GM19467 (cell line): ENCODE measurements around the gene MIEF2.
"Not testable (repeated sequence)": the region's sequence is repeated elsewhere in the genome, so short reads cannot be mapped to it uniquely, and the experiment has no call there.

Experiments
- ATAC-seq: cut with Tn5 transposase; IDR thresholded peaks from one replicate; pipeline ENCODE4 v1.9.1; 2021; ENCODE audit warnings: mild to moderate bottlenecking, moderate library complexity; ENCODE audit not compliant: unreplicated experiment

MIEF2 gene, protein sequence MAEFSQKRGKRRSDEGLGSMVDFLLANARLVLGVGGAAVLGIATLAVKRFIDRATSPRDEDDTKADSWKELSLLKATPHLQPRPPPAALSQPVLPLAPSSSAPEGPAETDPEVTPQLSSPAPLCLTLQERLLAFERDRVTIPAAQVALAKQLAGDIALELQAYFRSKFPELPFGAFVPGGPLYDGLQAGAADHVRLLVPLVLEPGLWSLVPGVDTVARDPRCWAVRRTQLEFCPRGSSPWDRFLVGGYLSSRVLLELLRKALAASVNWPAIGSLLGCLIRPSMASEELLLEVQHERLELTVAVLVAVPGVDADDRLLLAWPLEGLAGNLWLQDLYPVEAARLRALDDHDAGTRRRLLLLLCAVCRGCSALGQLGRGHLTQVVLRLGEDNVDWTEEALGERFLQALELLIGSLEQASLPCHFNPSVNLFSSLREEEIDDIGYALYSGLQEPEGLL

DNA sequence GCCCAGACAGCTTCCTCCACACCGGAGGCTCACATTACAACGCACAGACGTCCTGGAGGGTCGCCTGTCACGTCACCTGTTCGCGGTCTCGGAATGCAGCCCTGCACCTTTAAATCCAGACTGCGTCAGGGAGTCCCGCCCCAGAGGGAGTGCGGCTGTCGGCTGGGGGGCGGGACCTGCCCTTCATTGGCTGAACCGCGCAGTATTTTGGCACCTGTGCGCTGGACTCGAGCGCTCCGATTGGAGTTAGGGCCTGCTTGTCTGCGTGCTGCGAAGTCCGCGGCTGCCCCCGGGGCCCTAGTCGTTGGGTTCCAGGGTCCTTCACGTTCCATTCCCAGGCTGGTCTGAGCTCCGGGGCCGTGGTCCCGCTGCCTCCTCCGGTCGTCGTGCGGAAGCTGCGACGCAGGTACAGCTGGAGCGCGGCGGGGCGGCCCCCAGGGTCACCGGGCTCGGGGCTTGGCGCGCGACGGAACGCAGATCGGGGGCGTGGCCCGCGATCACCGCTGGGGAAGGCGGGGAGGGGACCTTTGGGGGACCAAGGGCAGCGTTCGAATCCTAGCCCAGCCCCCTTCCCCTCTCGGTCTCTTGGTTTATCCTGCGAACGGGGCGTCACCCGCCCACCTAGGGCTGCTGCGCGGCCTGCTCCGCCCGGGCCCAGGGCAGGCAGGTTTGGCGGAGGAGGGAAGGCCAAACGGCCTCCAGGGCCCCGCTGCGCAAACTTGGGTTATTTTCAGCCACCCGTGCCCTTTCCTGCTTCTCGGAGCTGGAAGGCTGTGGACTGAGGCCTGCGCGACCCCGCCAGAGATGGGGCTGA lies at the start of gene MIEF2:
TSS of gene MIEF2 (plus strand) at position 331 of the 814 bp plus-strand sequence. CDS start 2,059 bp downstream, outside the sequence.
- ATAC-seq = peak; percentile 70

DNA sequence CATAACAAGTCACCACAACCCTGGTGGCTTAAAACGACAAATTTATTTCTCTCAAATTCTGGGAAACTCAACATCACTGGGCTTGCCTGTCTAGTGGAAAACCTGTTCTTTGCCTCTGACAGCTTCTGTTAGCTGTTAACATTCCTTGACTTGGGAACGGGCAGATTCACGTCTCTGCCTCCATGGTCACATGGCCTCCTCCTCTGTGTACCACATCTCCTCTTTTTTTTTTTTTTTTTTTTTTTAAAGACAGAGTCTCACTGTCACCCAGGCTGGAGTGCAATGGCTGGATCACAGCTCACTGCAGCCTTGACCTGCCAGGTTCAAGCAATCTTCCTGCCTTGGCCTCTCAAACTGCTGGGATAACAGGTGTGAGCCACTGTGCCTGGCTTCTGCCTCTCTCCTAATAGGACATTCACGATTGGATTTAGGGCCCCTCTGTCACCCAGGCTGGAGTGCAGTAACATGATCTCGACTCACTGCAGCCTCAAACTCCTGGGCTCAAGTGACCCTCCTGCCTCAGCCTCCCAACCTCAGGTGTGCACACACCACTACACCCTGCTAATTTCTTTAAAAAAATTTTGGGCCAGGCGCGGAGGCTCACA lies 46.7 kb upstream of the MIEF2 start:
- ATAC-seq = no peak

- ATAC-seq = not testable (repeated sequence)
These were observed 43.6 kb upstream of the MIEF2 start for GRCh38 chr17:18216906-18217305.

DNA sequence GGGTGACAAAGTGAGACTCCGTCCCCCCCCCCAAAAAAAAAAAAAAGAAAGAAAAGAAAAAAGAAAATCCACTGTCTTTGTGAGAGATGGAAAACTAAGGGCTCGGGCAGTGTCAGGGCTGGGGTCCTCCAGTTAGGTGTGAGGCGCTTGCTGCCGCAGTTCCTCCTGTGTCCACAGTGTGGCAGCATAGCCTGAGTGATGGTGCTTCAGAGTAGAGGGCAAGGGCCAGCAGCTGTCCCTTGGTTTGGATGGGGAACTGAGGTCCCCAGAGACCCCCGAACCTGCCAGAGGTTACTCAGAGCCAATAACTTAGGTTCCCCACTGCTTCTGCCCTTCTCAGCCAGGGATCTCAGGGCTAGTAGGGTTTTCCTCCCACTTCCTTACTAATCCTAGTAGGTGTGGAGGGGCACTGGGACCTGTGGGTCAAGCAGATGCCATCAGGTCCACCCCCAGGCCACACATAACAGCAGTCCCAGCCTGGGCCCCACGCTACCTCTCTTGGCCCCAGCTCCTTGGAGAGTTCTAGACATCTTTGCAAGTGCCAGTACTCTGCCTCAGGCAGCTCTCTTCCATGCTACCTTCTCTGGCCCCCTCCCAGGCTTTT lies 42.9 kb upstream of the MIEF2 start:
- ATAC-seq = no peak

- no peak for ATAC-seq
These were observed 41.6 kb upstream of the MIEF2 start for GRCh38 chr17:18218756-18219415.

- ATAC-seq = no peak
These were observed 36.4 kb upstream of the MIEF2 start for GRCh38 chr17:18224053-18224386.

GRCh38 chr17:18224387-18225120 lies 35.9 kb upstream of the MIEF2 start:
- ATAC-seq = no peak

DNA sequence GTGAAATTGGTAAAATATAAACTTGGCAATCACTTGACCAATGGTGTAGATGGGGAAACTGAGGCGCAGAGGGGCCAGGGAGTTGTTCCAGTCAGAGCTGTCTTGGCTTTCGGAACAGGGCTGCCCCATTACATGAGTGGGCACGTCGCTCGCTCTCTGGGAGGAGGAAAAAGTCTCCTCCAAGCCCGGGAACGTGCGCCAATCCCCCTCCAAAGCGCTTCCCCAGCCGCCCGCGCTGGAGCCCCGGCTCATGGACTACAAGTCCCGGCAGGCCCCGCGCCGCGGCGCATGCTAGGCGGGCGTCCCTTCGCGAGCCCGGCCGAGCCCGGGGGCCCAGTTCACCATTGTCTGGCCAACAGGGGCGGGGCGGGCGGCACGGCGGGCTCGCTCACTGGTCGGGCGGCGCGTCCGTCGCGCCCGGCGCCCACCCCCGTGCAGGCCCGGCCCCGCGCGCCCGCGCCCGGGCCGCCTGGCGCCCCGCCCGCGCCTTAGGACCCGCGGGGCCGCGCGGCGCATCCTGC lies 35.3 kb upstream of the MIEF2 start, which contains the start of gene LLGL1:
TSS of gene LLGL1 (plus strand) at position 515 of the 521 bp plus-strand sequence. CDS start 48 bp downstream, outside the sequence.
- peak; percentile 85 for ATAC-seq

DNA sequence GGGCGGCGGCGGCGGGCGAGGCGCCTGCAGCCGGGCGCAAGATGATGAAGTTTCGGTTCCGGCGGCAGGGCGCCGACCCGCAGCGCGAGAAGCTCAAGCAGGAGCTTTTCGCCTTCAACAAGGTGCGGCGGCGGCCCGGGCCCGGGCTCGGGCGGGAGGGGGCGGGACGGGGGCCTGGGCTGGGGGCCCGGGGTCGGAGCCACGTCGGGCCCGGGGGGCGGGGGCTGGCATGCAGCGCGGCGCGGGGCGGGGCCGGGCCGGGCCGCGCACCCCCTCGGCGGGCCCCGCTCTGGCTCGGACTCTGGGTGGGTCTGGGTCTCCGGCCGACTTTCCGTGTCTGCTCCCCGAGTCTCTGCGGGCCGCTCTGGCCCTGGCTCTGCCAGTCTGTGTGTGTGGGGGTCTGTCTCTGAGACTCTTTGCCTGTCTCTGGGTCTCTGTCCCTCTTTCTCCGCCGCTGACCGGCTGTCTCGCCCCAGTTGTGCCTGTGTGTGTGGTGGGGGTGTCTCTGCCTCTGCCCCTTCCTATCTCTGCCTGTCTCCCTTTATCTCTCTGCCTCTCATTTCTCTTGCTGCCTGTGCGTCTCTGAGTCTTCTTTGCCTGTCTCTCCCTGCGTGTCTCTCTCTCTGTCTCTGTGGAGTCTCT lies 34.7 kb upstream of the MIEF2 start:
- no peak for ATAC-seq

- no peak for ATAC-seq
These were observed 34.0 kb upstream of the MIEF2 start for GRCh38 chr17:18226284-18226945.

DNA sequence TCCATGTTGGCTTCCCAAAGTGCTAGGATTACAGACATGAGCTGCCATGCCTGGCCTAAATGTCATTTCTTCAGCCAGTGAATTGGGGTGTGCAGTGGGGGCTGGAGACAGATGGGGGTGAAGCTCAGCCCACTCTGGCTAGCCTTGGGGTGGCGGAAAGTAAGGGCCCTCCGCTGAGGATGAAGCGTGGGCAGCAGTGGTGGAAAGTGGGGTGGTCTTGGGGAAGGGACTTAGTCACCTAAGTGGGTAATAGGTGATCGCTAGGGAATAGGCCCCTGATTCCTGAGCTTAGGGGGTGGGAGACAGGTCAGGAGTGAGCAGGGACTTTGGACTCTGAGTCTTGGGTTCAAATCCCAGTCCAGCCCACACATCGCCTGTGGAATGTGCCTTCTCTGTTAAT lies 32.8 kb upstream of the MIEF2 start:
- ATAC-seq = no peak

- no peak for ATAC-seq
These were observed 32.2 kb upstream of the MIEF2 start for GRCh38 chr17:18228176-18228682.

GRCh38 chr17:18229254-18229653 lies 31.2 kb upstream of the MIEF2 start:
- ATAC-seq = no peak

GRCh38 chr17:18229771-18230170 lies 30.7 kb upstream of the MIEF2 start:
- ATAC-seq = no peak

DNA sequence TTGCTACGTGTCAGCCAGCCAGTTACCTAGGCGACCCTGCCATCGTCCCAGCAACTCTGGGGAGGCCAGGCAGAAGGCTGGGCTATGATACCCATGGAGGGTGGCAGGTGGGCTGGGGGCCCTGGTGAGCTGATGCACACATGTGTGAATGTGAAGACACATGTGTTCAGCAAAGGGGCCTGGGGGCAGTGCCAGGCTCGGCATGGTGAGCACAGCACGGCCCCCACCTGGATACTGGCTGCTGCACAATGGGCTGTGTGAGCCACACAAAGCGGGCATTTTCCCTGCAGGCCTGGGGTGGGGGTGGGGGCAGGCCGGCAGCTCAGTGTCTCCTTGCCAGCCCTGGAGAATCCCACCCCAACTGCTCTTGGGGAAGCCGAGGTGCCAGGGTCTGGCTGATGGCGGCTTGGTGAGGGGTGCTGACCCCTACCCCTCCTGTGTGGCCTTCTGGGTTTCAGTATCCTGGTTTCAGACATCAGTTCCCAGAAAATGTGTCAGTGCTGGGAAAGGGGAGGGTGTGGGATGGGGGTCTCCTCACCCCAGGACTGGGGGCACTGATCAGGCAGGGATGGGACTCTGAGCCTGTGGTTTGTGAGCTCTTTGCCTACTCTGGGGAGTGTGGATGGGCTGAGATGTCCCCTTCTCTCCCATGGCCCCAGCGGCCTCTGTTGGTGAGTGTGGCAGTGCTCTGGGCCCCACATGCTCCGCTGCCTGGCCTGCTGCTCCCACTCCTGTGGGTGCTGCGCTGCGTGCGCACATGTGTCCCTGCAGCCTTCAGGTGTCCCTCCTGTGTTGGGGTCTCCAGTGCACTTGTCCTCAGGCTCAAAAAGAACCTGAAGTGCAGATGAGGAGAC lies 29.9 kb upstream of the MIEF2 start:
- ATAC-seq = no peak

GRCh38 chr17:18231164-18231563 lies 29.3 kb upstream of the MIEF2 start:
- ATAC-seq = no peak

GRCh38 chr17:18233803-18234518 lies 26.5 kb upstream of the MIEF2 start:
- no peak for ATAC-seq
